Measurements from ENCODE around the gene MORC4.
"Not testable (repeated sequence)": the region's sequence is repeated elsewhere in the genome, so short reads cannot be mapped to it uniquely, and the experiment has no call there.

The MORC4 gene

DNA sequence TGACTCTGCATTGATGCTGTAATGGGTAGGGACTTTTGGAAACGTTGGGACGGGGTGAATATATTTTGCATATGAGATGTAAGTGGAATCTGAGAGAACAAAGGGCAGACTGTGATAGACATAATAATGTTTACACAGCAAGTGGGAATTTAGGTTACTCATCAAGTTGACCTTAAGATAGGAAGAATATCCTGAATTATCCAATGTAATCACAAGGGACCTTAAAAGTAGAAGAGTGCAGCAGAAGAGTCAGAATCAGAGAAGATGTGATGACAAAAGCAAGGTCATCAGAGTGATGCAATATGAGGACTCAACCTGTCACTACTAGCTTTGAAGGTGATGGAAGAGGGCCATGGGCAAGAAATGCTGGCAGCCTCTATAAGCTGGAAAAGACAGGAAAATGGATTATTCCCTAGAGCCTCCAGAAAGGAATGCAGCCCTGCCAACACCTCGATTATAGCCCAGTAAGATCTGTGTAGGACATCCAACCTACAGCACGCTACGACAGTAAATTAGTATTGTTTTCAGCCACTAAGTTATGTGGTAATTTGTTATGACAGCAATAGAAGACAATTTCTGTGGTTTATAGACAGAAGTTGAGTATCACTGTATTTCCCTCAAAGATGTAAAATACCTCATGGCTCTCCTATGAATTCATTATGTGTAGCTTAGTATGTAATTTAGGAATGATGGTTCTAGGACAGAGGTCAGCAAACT lies 26.4 kb downstream of the MORC4 start:
- no peak for DNase-seq (ENCODE audit: low read depth)
- TF ChIP-seq, protein P1, sequence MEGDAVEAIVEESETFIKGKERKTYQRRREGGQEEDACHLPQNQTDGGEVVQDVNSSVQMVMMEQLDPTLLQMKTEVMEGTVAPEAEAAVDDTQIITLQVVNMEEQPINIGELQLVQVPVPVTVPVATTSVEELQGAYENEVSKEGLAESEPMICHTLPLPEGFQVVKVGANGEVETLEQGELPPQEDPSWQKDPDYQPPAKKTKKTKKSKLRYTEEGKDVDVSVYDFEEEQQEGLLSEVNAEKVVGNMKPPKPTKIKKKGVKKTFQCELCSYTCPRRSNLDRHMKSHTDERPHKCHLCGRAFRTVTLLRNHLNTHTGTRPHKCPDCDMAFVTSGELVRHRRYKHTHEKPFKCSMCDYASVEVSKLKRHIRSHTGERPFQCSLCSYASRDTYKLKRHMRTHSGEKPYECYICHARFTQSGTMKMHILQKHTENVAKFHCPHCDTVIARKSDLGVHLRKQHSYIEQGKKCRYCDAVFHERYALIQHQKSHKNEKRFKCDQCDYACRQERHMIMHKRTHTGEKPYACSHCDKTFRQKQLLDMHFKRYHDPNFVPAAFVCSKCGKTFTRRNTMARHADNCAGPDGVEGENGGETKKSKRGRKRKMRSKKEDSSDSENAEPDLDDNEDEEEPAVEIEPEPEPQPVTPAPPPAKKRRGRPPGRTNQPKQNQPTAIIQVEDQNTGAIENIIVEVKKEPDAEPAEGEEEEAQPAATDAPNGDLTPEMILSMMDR (IDR thresholded peaks at IDR 0.05; ENCODE audit: low read depth, low read length, missing control alignments): no peak
- H3K4me3 ChIP-seq (ENCODE audit: low read depth, low read length): no peak overlapping the region

DNA sequence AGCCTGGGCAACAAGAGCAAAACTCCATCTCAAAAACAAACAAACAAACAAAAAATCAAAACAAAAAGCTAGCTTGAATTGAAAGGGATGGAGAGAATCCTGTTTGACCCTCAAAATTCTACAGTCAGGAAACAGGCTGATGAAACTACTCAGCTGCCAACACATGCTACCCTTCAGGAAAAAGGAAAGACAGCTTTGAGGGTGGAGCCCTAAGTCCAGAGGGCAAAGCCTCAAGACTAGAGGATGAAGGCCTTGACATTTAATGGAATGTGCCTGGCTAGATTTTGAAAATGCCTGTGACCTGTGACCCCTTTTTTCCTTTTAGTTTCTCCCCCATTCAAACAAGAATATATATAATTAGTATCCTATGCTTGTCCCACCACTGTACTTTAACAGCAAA lies 27.1 kb downstream of the MORC4 start:
- TF ChIP-seq, protein P1 (IDR thresholded peaks at IDR 0.05; ENCODE audit: low read depth, low read length, missing control alignments): no peak
- no peak overlapping the region for H3K4me3 ChIP-seq (ENCODE audit: low read depth, low read length)
- no peak for DNase-seq (ENCODE audit: low read depth)

DNA sequence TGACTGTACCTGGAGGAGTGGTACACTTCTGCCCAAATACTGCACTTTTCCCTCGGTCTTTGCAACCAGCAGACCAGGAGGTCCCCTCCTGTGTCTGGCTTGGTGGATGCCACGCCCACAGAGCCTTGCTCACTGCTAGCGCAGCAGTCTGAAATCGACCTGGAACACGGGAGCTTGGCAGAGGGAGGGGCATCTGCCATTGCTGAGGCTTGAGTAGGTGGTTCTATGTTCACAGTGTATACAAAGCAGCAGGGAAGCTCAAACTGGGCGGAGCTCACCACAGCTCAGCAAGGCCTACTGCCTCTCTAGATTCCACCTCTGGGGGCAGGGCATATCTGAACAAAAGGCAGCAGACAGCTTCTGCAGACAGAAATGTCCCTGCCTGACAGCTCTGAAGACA lies 33.5 kb downstream of the MORC4 start:
- not testable (repeated sequence) for H3K4me3 ChIP-seq (ENCODE audit: low read depth, low read length); DNase-seq (ENCODE audit: low read depth)

DNA sequence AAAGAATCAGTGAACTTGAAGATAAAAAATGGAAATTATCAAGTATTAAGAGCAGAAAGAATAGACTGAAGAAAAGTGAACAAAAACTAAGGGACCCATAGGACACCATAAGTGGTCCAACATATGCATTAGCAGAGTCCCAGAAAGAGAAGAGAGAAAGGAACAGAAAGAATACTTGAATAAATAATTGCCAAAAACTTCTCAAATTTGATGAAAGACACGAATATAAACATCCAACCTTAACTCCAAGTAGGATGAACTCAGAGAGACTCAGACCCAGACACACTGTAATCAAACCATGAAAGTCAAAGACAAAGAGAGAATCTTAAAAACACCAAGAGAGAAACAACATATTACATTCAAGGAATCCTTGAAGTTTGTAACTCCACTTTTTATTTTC lies 35.7 kb downstream of the MORC4 start:
- DNase-seq (ENCODE audit: low read depth): no peak
- no peak overlapping the region for H3K4me3 ChIP-seq (ENCODE audit: low read depth, low read length)
- TF ChIP-seq, protein P1 (IDR thresholded peaks at IDR 0.05; ENCODE audit: low read depth, low read length, missing control alignments): no peak

DNA sequence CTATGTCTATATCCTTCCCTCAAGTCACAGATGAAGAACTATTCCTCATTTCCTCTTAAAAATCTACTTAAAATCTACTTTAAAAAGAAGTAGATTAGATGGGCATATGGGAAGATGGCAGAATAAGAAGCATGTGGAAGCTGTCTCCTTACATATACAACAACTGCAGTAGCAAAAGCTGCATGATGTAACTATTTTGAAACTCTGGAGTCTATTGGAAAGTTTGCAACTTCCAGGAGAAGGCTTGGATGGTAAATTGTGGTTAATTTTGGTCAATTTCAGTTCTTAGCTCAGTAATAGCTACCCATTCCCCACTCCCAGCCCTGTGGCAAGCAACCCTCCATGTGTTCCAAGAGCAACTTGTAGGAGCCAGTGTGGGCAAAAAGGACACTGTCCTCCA lies 36.9 kb downstream of the MORC4 start:
- no peak overlapping the region for H3K4me3 ChIP-seq (ENCODE audit: low read depth, low read length)
- DNase-seq (ENCODE audit: low read depth): no peak
- TF ChIP-seq, protein P1 (IDR thresholded peaks at IDR 0.05; ENCODE audit: low read depth, low read length, missing control alignments): no peak

DNA sequence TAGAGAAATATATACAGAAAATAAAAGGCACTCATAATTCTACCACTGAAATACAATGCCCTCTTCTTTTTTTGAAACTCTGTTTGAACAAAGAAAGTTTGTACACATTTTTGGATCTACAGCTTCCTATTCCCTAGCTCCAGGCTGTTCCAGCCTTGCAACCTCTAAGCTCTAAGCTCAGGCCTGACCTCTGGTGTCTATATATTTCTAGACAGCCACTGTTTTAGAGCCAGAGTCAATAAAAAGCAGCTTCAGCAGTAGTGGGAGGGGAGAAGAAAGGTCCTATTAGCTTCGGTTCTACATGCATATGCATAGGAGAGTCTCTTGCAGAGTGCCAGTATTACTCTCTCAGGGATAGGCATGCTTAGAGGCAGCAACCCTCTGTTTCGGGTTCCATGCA lies 40.1 kb downstream of the MORC4 start:
- TF ChIP-seq, protein P1 (IDR thresholded peaks at IDR 0.05; ENCODE audit: low read depth, low read length, missing control alignments): no peak
- no peak for DNase-seq (ENCODE audit: low read depth)
- H3K4me3 ChIP-seq (ENCODE audit: low read depth, low read length): no peak overlapping the region

DNA sequence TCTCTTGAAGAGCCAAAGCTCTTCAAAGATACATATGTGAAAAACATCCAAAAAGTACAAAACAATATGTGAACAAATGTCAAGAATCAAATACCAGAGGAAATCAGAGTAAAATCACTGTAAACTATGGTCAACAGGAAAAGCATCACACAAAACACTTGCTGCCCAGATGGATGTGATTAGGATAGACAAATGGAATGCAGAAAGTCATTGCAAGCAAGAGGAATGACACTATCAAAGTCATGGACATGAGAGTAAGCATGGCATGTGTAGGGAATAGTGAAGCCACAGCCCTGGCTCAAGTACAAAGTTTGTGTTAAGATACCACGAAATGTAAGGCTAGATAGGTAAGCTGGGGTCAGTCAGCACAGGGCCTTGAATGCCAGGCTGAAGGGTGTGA lies 42.2 kb downstream of the MORC4 start:
- DNase-seq (ENCODE audit: low read depth): no peak
- TF ChIP-seq, protein P1 (IDR thresholded peaks at IDR 0.05; ENCODE audit: low read depth, low read length, missing control alignments): no peak
- no peak overlapping the region for H3K4me3 ChIP-seq (ENCODE audit: low read depth, low read length)

All from GM12864 (cell line).